Stimulated activated effector memory CD8-positive, alpha-beta T cell treated with anti-CD3 and anti-CD28 coated beads, Interleukin-12 subunit alpha, Interleukin-12 subunit beta, amount 100 ng/mL, for 72 hours (primary cell): ENCODE results near the gene MST1R.

Experiments
- ATAC-seq: fragments of 150-1000 bp; cut with Tn5 transposase; 2 replicates; pipeline ENCODE4 v1.10.0; 2021
- DNase-seq, 2 donors: peaks; one replicate each; pipeline ENCODE4 v3.0.0; 2021 to 2022; ENCODE audit warnings: low spot score in 2 of 2
- H3K27ac Mint-ChIP-seq: one replicate; pipeline ENCODE4 v1.8.0; 2022; ENCODE audit warnings: mild to moderate bottlenecking, mixed read lengths
- H3K36me3 Mint-ChIP-seq: one replicate; pipeline ENCODE4 v1.8.0; 2022; ENCODE audit warnings: mild to moderate bottlenecking, mixed read lengths
- H3K4me1 Mint-ChIP-seq: one replicate; pipeline ENCODE4 v1.8.0; 2022; ENCODE audit warnings: mixed read lengths
- H3K4me3 Mint-ChIP-seq: one replicate; pipeline ENCODE4 v1.8.0; 2022; ENCODE audit warnings: mild to moderate bottlenecking, mixed read lengths
- H3K9me3 Mint-ChIP-seq: one replicate; pipeline ENCODE4 v1.8.0; 2022; ENCODE audit warnings: mixed read lengths

The MST1R gene

DNA sequence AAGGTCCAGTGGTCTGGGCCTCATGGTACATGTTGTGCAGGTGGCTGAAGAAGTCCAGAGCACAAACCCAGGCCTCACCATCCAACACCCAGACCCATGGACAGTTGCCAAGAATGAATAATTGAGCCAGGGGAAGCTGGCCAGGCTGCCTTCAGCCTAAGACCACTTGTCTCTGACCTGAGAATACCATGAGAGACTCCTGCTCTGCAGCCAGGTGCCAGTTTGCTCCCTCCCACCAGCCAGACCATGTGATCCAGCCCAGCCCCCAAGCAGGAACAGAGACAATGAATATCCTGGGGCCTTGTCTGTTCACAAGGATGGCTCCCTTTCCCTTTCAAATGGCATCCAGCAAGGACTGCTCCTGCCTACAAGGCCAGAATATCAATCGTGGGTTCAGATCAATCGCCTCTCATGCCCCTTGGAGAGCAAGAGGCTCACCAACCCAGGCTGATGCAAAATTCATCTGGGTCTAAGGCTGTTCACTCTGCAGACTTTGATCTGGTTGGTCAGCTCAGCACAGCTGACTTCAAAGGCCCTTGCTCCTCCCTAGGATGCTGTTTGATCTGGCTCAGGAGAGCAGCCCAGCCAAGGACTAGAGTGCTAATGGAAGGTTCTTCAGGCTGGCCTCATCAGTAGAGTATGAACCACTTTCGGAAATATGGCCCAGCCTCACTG lies 60.7 kb downstream of the MST1R start:
- Mint-ChIP-seq H3K4me3 (no peak overlapping the region), H3K4me1 (no peaks in the 10 kb centered on the region), H3K9me3 (no peaks in the 10 kb centered on the region), H3K36me3 (peaks cover 13% of the 10 kb centered on the region), H3K27ac (peak overlapping the region; percentile 29)
- ATAC-seq, result no peak
- no peak for DNase-seq

GRCh38 chr3:49841806-49842205 lies 61.9 kb downstream of the MST1R start:
- DNase-seq (no peak), ATAC-seq (no peak)
- no peaks in the 10 kb centered on the region for H3K9me3 Mint-ChIP-seq
- peak overlapping the region; percentile 48 for H3K27ac Mint-ChIP-seq
- peaks cover 22% of the 10 kb centered on the region for H3K36me3 Mint-ChIP-seq
- H3K4me1 Mint-ChIP-seq, result no peaks in the 10 kb centered on the region
- no peak overlapping the region for H3K4me3 Mint-ChIP-seq

GRCh38 chr3:49841126-49841696 lies 62.5 kb downstream of the MST1R start:
- H3K27ac Mint-ChIP-seq, result peak overlapping the region; percentile 48
- ATAC-seq (peak; percentile 12), DNase-seq (no peak)
- no peak overlapping the region for H3K4me3 Mint-ChIP-seq
- H3K9me3 Mint-ChIP-seq, result no peaks in the 10 kb centered on the region
- no peaks in the 10 kb centered on the region for H3K4me1 Mint-ChIP-seq
- peaks cover 22% of the 10 kb centered on the region for H3K36me3 Mint-ChIP-seq

- H3K36me3 Mint-ChIP-seq, result peaks cover 26% of the 10 kb centered on the region
- H3K4me1 Mint-ChIP-seq, result no peaks in the 10 kb centered on the region
- no peak overlapping the region for H3K4me3 Mint-ChIP-seq
- no peak for ATAC-seq
- DNase-seq, result no peak
- no peaks in the 10 kb centered on the region for H3K9me3 Mint-ChIP-seq
- no peak overlapping the region for H3K27ac Mint-ChIP-seq
Measured at GRCh38 chr3:49840388-49840787, 63.3 kb downstream of the MST1R start.

- Mint-ChIP-seq H3K27ac (no peak overlapping the region), H3K36me3 (peaks cover 26% of the 10 kb centered on the region), H3K9me3 (no peaks in the 10 kb centered on the region), H3K4me1 (no peaks in the 10 kb centered on the region), H3K4me3 (no peak overlapping the region)
- DNase-seq (peak; percentile 66 to 83), ATAC-seq (peak; percentile 82)
Measured at GRCh38 chr3:49839193-49839809, 64.4 kb downstream of the MST1R start.
